OCI-LY7 (cell line): ENCODE data around the gene CREB5. TPM values are rescaled to one million over a fixed set of nuclear protein-coding genes. Genes with fewer than 3 reads are reported as not detected.

Source experiments
- BruUV-seq: library from RNA; stranded (reverse); fragments of 400-500 nt; replicated peaks from 2 replicates; lab custom pipeline; 2021; lab: Mats Ljungman, UMichigan
- CTCF ChIA-PET: fragments of 300-600 bp; sonication (Branson Sonifier 250); formaldehyde crosslinking; loops from one replicate; lab custom pipeline; 2022; ENCODE audit warnings: antibody characterized with exemption; ENCODE audit not compliant: unreplicated experiment; lab: Charles Lee
- POLR2A ChIA-PET: fragments of 300-600 bp; sonication (Branson Sonifier 250); formaldehyde crosslinking; loops from one replicate; lab custom pipeline; 2022; ENCODE audit warnings: antibody characterized with exemption; lab: Charles Lee
- DNase-seq: peaks from one replicate; pipeline ENCODE4 v3.0.0-alpha.2; 2015; ENCODE audit warnings: low spot score
- H2AFZ ChIP-seq: fragments of 200-600 bp; sonication (generic), shearing (Covaris generic); 2 replicates; pipeline ENCODE4 v1.6.1; 2014; ENCODE audit warnings: mild to moderate bottlenecking, antibody characterized with exemption, low read length, moderate library complexity
- H3K27ac ChIP-seq: fragments of 200-600 bp; sonication (generic); 2 replicates; pipeline ENCODE4 v1.5.1; 2014; ENCODE audit warnings: mixed run types, low read depth, mild to moderate bottlenecking, moderate library complexity, low read length, inconsistent platforms; ENCODE audit not compliant: poor library complexity, severe bottlenecking
- H3K36me3 ChIP-seq: fragments of 200-600 bp; sonication (generic); 2 replicates; pipeline ENCODE4 v1.6.1; 2014; ENCODE audit warnings: mild to moderate bottlenecking, antibody characterized with exemption, low read length, moderate library complexity, mixed read lengths; ENCODE audit not compliant: insufficient read depth
- H3K4me1 ChIP-seq: fragments of 200-600 bp; sonication (generic); 2 replicates; pipeline ENCODE4 v1.5.1; 2014; ENCODE audit warnings: mild to moderate bottlenecking, low read length; ENCODE audit not compliant: insufficient read depth, poor library complexity, severe bottlenecking
- H3K4me2 ChIP-seq: fragments of 200-600 bp; sonication (generic); 2 replicates; pipeline ENCODE4 v1.6.1; 2014; ENCODE audit warnings: mild to moderate bottlenecking, low read length
- H3K4me3 ChIP-seq: fragments of 200-600 bp; sonication (generic); 2 replicates; pipeline ENCODE4 v1.5.1; 2014; ENCODE audit warnings: mild to moderate bottlenecking, low read depth, low read length; ENCODE audit not compliant: poor library complexity, severe bottlenecking
- H3K79me2 ChIP-seq: fragments of 200-600 bp; sonication (generic); 2 replicates; pipeline ENCODE4 v1.6.1; 2016; ENCODE audit warnings: low read depth, mild to moderate bottlenecking, low read length, moderate library complexity, mixed read lengths; ENCODE audit not compliant: insufficient read depth
- H3K9me2 ChIP-seq: fragments of 200-600 bp; sonication (generic); 2 replicates; pipeline ENCODE4 v1.6.1; 2016; ENCODE audit warnings: mild to moderate bottlenecking, low read length, mixed read lengths; ENCODE audit not compliant: insufficient read depth
- H3K9me3 ChIP-seq: fragments of 200-600 bp; sonication (generic); 2 replicates; pipeline ENCODE4 v1.6.1; 2014; ENCODE audit warnings: mild to moderate bottlenecking, mixed run types, low read length, mixed read lengths
- H4K20me1 ChIP-seq: fragments of 200-600 bp; sonication (generic); 2 replicates; pipeline ENCODE4 v1.6.1; 2014; ENCODE audit warnings: mild to moderate bottlenecking, antibody characterized with exemption, low read length, moderate library complexity, mixed read lengths; ENCODE audit not compliant: insufficient read depth
- EZH2phosphoT487 ChIP-seq: fragments of 200-600 bp; sonication (generic); IDR thresholded peaks from 2 replicates; pipeline ENCODE4 v1.6.1; 2018; ENCODE audit warnings: low read depth, borderline replicate concordance, mild to moderate bottlenecking, mixed run types, antibody characterized with exemption, low read length, moderate library complexity, mixed read lengths
- intact Hi-C: fragments of 100-400 bp; cut with micrococcal nuclease; formaldehyde crosslinking; loops from one replicate; pipeline ENCODE4 v1.10.0; 2022; ENCODE audit not compliant: unreplicated experiment
- total RNA-seq, 2 experiments: library from RNA; depleted of rRNA in 1 of 2; stranded (reverse); fragments of >200 nt in 1 of 2; shearing (Covaris generic) in 1 of 2; gene quantifications; 2 replicates each; pipeline ENCODE4 v1.2.3, GENCODE V29; 2014 to 2022
- TF ChIP-seq, protein P1 (sequence below): fragments of 200-600 bp; sonication (generic); conservative IDR thresholded peaks from 2 replicates; pipeline ENCODE4 v1.5.1; 2014; ENCODE audit warnings: mild to moderate bottlenecking, antibody characterized with exemption, low read length, moderate library complexity, mixed read lengths

The CREB5 gene
- total RNA-seq, 2 experiments from 2014 or later = 2.0 to 13.3 TPM

DNA sequence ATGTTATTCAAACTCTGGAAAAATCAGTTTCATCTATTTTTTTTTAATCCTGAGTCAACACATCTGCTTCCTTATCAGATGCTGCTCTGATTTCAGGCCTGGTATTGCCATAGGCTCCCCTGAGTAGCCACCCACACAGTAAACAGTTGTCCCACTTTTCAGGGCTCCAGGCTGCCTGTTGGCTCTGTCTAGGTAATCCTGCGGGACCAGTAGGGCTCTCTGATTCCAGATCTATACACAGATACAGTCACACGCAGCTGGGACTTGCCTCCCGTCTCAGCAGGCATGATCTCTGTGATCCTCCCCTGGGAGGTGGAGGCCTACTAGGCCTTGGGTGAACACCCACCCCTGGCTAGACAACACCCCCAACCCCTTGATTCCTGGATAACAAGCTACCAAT, 206.1 kb downstream of the CREB5 start:
- no peaks in the 10 kb centered on the region for H3K9me3 ChIP-seq
- H3K9me2 ChIP-seq = no peaks in the 10 kb centered on the region
- no peak overlapping the region for H3K4me2 ChIP-seq
- H4K20me1 ChIP-seq = 0 out of 2 replicates have a peak, but pooled peaks cover 1% of the 10 kb centered on the region
- no TSS peak for BruUV-seq
- no peak for DNase-seq
- no peaks in the 10 kb centered on the region for H3K4me1 ChIP-seq
- no peak overlapping the region for H2AFZ ChIP-seq
- intact Hi-C loops = no loop called here
- no peaks in the 10 kb centered on the region for H3K36me3 ChIP-seq
- TF ChIP-seq, protein P1, sequence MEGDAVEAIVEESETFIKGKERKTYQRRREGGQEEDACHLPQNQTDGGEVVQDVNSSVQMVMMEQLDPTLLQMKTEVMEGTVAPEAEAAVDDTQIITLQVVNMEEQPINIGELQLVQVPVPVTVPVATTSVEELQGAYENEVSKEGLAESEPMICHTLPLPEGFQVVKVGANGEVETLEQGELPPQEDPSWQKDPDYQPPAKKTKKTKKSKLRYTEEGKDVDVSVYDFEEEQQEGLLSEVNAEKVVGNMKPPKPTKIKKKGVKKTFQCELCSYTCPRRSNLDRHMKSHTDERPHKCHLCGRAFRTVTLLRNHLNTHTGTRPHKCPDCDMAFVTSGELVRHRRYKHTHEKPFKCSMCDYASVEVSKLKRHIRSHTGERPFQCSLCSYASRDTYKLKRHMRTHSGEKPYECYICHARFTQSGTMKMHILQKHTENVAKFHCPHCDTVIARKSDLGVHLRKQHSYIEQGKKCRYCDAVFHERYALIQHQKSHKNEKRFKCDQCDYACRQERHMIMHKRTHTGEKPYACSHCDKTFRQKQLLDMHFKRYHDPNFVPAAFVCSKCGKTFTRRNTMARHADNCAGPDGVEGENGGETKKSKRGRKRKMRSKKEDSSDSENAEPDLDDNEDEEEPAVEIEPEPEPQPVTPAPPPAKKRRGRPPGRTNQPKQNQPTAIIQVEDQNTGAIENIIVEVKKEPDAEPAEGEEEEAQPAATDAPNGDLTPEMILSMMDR = no peak
- no peak for TF ChIP-seq EZH2phosphoT487
- no peak overlapping the region for H3K27ac ChIP-seq
- ChIA-PET POLR2A (interaction anchor here (0.6 kb wide), 1 partner anchor 1311 kb away, joined by 4 read pairs; no protein-coding TSS in a partner anchor), CTCF (interaction anchor here (1.0 kb wide), 1 partner anchor 9 kb away, joined by 3 read pairs; no protein-coding TSS in a partner anchor)
- no peak overlapping the region for H3K4me3 ChIP-seq
- no peaks in the 10 kb centered on the region for H3K79me2 ChIP-seq

DNA sequence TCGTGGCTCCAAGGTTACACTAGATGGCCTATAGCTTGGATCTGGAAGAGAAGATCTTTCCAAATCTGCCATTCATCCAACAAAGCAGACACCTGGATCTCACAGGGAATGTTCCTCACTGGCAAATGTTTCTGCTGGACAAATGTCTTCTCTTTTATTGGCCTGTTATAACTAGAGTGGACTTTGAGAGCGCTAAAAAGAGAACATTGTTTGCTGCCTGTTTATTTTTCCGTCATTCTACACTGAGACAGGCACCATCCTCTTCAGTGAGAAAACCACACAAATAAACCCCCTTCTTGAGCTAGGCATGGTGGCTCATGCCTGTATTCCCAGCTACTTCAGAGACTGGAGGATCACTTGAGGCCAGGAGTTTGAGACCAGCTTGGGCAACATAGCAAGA, 206.9 kb downstream of the CREB5 start:
- POLR2A ChIA-PET = interaction anchor here (0.6 to 1.4 kb wide), 2 partner anchors 71 to 1311 kb away, joined by 3 to 4 read pairs; no protein-coding TSS in a partner anchor
- no peak overlapping the region for H3K4me3 ChIP-seq
- DNase-seq = no peak
- no peak overlapping the region for H3K27ac ChIP-seq
- H2AFZ ChIP-seq = no peak overlapping the region
- H3K36me3 ChIP-seq = no peaks in the 10 kb centered on the region; the same call in 1 of the 2 replicates
- intact Hi-C loops = no loop called here
- H3K4me2 ChIP-seq = no peak overlapping the region
- H3K9me3 ChIP-seq = no peaks in the 10 kb centered on the region
- H4K20me1 ChIP-seq = 0 out of 2 replicates have a peak, but pooled peaks cover 10% of the 10 kb centered on the region
- TF ChIP-seq, protein P1 = no peak
- no peak for TF ChIP-seq EZH2phosphoT487
- CTCF ChIA-PET = interaction anchor here (1.0 kb wide), 1 partner anchor 10 kb away, joined by 3 read pairs; no protein-coding TSS in a partner anchor
- no peaks in the 10 kb centered on the region for H3K9me2 ChIP-seq
- no TSS peak for BruUV-seq
- H3K79me2 ChIP-seq = no peaks in the 10 kb centered on the region
- H3K4me1 ChIP-seq = no peaks in the 10 kb centered on the region

DNA sequence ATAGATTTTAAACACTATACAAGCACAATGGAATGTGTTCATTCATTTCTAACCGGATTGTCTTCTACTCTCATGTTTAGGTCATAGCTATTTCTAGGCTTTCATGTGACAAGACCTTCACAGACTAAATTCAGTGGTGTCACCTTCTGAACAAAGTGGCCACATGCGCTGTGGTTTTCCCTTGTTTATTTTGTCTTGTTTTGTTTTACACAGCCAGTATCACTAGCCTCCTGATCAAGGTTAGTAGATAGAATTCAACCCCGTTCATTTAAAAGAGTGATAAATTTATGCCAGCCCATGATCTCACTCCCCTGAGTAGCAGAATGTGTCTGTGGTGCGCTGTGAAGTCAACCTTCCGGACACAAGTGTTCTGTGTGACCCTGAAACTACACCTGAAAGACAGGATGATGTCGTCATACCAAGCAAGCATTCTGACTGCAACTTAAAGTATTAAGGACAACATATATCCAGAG, 209.1 kb downstream of the CREB5 start:
- Histone ChIP-seq H3K27ac (no peak overlapping the region), H3K4me1 (no peaks in the 10 kb centered on the region), H3K9me2 (no peaks in the 10 kb centered on the region), H3K79me2 (no peaks in the 10 kb centered on the region), H4K20me1 (0 out of 2 replicates have a peak, but pooled peaks cover 13% of the 10 kb centered on the region), H3K36me3 (no peaks in the 10 kb centered on the region; the same call in 1 of the 2 replicates), H3K4me2 (no peak overlapping the region), H3K4me3 (no peak overlapping the region), H2AFZ (no peak overlapping the region), H3K9me3 (no peaks in the 10 kb centered on the region)
- DNase-seq = no peak
- intact Hi-C loops = loop anchor here (10.0 kb wide), 1 partner anchor 117 kb away; no protein-coding TSS in a partner anchor
- TF ChIP-seq, protein P1 = no peak
- TF ChIP-seq EZH2phosphoT487 = no peak
- BruUV-seq = no TSS peak
- ChIA-PET POLR2A (no interaction called here), CTCF (no interaction called here)
